Trophoblast cell (in vitro differentiated cells and primary cell): ENCODE results near the gene GALNTL6.

ENCODE experiments used
- DNase-seq, 2 donors: peaks; one replicate each; pipeline ENCODE4 v3.0.0-alpha.2; 2016
- H2AFZ ChIP-seq: 2 replicates; pipeline ENCODE4 v1.6.1; 2013; ENCODE audit warnings: low read length, moderate library complexity, mild to moderate bottlenecking; ENCODE audit not compliant: insufficient read depth, poor library complexity
- H2AK5ac ChIP-seq: 2 replicates; pipeline ENCODE4 v1.6.1; 2013; ENCODE audit warnings: mild to moderate bottlenecking, low read length
- H2BK120ac ChIP-seq: 2 replicates; pipeline ENCODE4 v1.6.1; 2013; ENCODE audit warnings: low read length, mild to moderate bottlenecking, moderate library complexity; ENCODE audit not compliant: insufficient read depth, poor library complexity
- H2BK12ac ChIP-seq: 2 replicates; pipeline ENCODE4 v1.6.1; 2013; ENCODE audit warnings: mild to moderate bottlenecking, low read length, moderate library complexity
- H2BK5ac ChIP-seq: 2 replicates; pipeline ENCODE4 v1.6.1; 2013; ENCODE audit warnings: low read length, low read depth, moderate library complexity, mild to moderate bottlenecking; ENCODE audit not compliant: poor library complexity
- H3K14ac ChIP-seq: 2 replicates; pipeline ENCODE4 v1.6.1; 2013; ENCODE audit warnings: mild to moderate bottlenecking, low read length
- H3K18ac ChIP-seq: 2 replicates; pipeline ENCODE4 v1.6.1; 2013; ENCODE audit warnings: mild to moderate bottlenecking, low read length
- H3K23ac ChIP-seq: 2 replicates; pipeline ENCODE4 v1.6.1; 2013; ENCODE audit warnings: low read length
- H3K27ac ChIP-seq: 2 replicates; pipeline ENCODE4 v1.5.1; 2013; ENCODE audit warnings: low read depth, mild to moderate bottlenecking, inconsistent platforms, low read length, moderate library complexity
- H3K27me3 ChIP-seq: 2 replicates; pipeline ENCODE4 v1.6.1; 2013; ENCODE audit warnings: inconsistent platforms, mild to moderate bottlenecking, low read length, moderate library complexity; ENCODE audit not compliant: insufficient read depth
- H3K36me3 ChIP-seq, 2 experiments: 1 replicate in 1 of 2; 2 replicates in 1 of 2; pipeline ENCODE4 v1.6.1; 2013; ENCODE audit warnings: low read length in 2 of 2, mild to moderate bottlenecking in 2 of 2, moderate library complexity in 1 of 2; ENCODE audit not compliant: insufficient read depth in 2 of 2, control insufficient read depth in 1 of 2
- H3K4ac ChIP-seq: 2 replicates; pipeline ENCODE4 v1.6.1; 2013; ENCODE audit warnings: low read depth, mild to moderate bottlenecking, low read length, moderate library complexity
- H3K4me1 ChIP-seq, 2 experiments: 1 replicate in 1 of 2; 2 replicates in 1 of 2; pipeline ENCODE4 v1.6.1; 2013; ENCODE audit warnings: low read length in 2 of 2, mild to moderate bottlenecking in 2 of 2, moderate library complexity in 1 of 2; ENCODE audit not compliant: insufficient read depth in 2 of 2, control insufficient read depth in 1 of 2
- H3K4me2 ChIP-seq: 2 replicates; pipeline ENCODE4 v1.6.1; 2013; ENCODE audit warnings: inconsistent platforms, mild to moderate bottlenecking, low read length, moderate library complexity
- H3K4me3 ChIP-seq: 2 replicates; pipeline ENCODE4 v1.5.1; 2013; ENCODE audit warnings: mild to moderate bottlenecking, low read depth, low read length, inconsistent platforms
- H3K79me1 ChIP-seq: one replicate; pipeline ENCODE4 v1.6.1; 2013; ENCODE audit warnings: low read length
- H3K79me2 ChIP-seq: 2 replicates; pipeline ENCODE4 v1.6.1; 2013; ENCODE audit warnings: low read length, mild to moderate bottlenecking; ENCODE audit not compliant: control insufficient read depth, insufficient read depth, poor library complexity
- H3K9ac ChIP-seq: 2 replicates; pipeline ENCODE4 v1.6.1; 2013; ENCODE audit warnings: mild to moderate bottlenecking, low read length
- H3K9me3 ChIP-seq: 2 replicates; pipeline ENCODE4 v1.6.1; 2013; ENCODE audit warnings: low read depth, mild to moderate bottlenecking, control low read depth, inconsistent platforms, low read length; ENCODE audit not compliant: insufficient read depth
- H4K12ac ChIP-seq: 2 replicates; pipeline ENCODE4 v1.6.1; 2013; ENCODE audit warnings: low read depth, mild to moderate bottlenecking, low read length, moderate library complexity
- H4K8ac ChIP-seq: 2 replicates; pipeline ENCODE4 v1.6.1; 2013; ENCODE audit warnings: low read depth, mild to moderate bottlenecking, low read length, moderate library complexity
- H4K91ac ChIP-seq: one replicate; pipeline ENCODE4 v1.6.1; 2013; ENCODE audit warnings: low read depth, mild to moderate bottlenecking, low read length, moderate library complexity
- WGBS: extraction: QIAGEN DNeasy Blood & Tissue Kit; methylation state at CpG from one replicate; pipeline ENCODE4 v1.1.7; 2013; ENCODE audit warnings: missing lambda C conversion rate; ENCODE audit not compliant: insufficient read length, insufficient coverage; ENCODE audit errors: extremely low coverage; 5-methylcytosine and 5-hydroxymethylcytosine counted together

The GALNTL6 gene

GRCh38 chr4:172680691-172681090, 867.5 kb downstream of the GALNTL6 start:
- Histone ChIP-seq H3K27ac (no peak overlapping the region), H3K9me3 (no peaks in the 10 kb centered on the region), H2AK5ac (no peak overlapping the region), H3K18ac (no peak overlapping the region), H3K79me1 (no peaks in the 10 kb centered on the region), H2BK12ac (no peak overlapping the region), H3K4me1 (no peaks in the 10 kb centered on the region), H3K79me2 (peaks cover 1% of the 10 kb centered on the region), H3K4ac (no peak overlapping the region), H3K36me3 (no peaks in the 10 kb centered on the region), H3K27me3 (no peaks in the 10 kb centered on the region), H2BK5ac (no peak overlapping the region), H4K91ac (no peak overlapping the region), H2AFZ (no peak overlapping the region), H3K4me3 (no peak overlapping the region), H3K23ac (no peak overlapping the region), H2BK120ac (no peak overlapping the region), H4K8ac (no peak overlapping the region), H3K14ac (no peak overlapping the region), H3K9ac (no peak overlapping the region), H4K12ac (no peak overlapping the region), H3K4me2 (no peak overlapping the region)
- no peak for DNase-seq

GRCh38 chr4:172683021-172683420, 869.8 kb downstream of the GALNTL6 start:
- Histone ChIP-seq H3K4ac (no peak overlapping the region), H3K79me2 (peaks cover 1% of the 10 kb centered on the region), H4K91ac (no peak overlapping the region), H3K23ac (no peak overlapping the region), H3K4me1 (no peaks in the 10 kb centered on the region), H3K9me3 (peaks cover 2% of the 10 kb centered on the region), H3K14ac (no peak overlapping the region), H4K12ac (no peak overlapping the region), H3K36me3 (no peaks in the 10 kb centered on the region), H3K79me1 (no peaks in the 10 kb centered on the region), H3K4me3 (no peak overlapping the region), H3K18ac (no peak overlapping the region), H2BK12ac (no peak overlapping the region), H2AFZ (no peak overlapping the region), H3K4me2 (no peak overlapping the region), H2BK120ac (no peak overlapping the region), H3K27ac (no peak overlapping the region), H3K9ac (no peak overlapping the region), H2BK5ac (no peak overlapping the region), H3K27me3 (no peaks in the 10 kb centered on the region), H4K8ac (no peak overlapping the region), H2AK5ac (no peak overlapping the region)
- WGBS = no CpG with 5 or more reads among the region's 3 CpGs
- peak in 1 of 2 donors; percentile 62 for DNase-seq

- H2AK5ac ChIP-seq = no peak overlapping the region
- H3K79me2 ChIP-seq = peaks cover 1% of the 10 kb centered on the region
- no peaks in the 10 kb centered on the region for H3K36me3 ChIP-seq
- H3K4me1 ChIP-seq = no peaks in the 10 kb centered on the region
- H2BK12ac ChIP-seq = no peak overlapping the region
- H3K27me3 ChIP-seq = no peaks in the 10 kb centered on the region
- WGBS = no CpG with 5 or more reads among the region's 2 CpGs
- H3K4me3 ChIP-seq = no peak overlapping the region
- no peak overlapping the region for H3K14ac ChIP-seq
- H3K23ac ChIP-seq = no peak overlapping the region
- no peak overlapping the region for H3K4ac ChIP-seq
- no peak overlapping the region for H3K4me2 ChIP-seq
- no peak overlapping the region for H4K8ac ChIP-seq
- H3K27ac ChIP-seq = no peak overlapping the region
- H3K9ac ChIP-seq = no peak overlapping the region
- H3K79me1 ChIP-seq = no peaks in the 10 kb centered on the region
- no peak overlapping the region for H2BK5ac ChIP-seq
- DNase-seq = no peak
- H2AFZ ChIP-seq = no peak overlapping the region
- H4K91ac ChIP-seq = no peak overlapping the region
- H4K12ac ChIP-seq = no peak overlapping the region
- H3K18ac ChIP-seq = no peak overlapping the region
- no peak overlapping the region for H2BK120ac ChIP-seq
- H3K9me3 ChIP-seq = peaks cover 2% of the 10 kb centered on the region
Observed at GRCh38 chr4:172686021-172686420, 872.8 kb downstream of the GALNTL6 start.

GRCh38 chr4:172688534-172688933, 875.3 kb downstream of the GALNTL6 start:
- H4K8ac ChIP-seq = no peak overlapping the region
- no peak overlapping the region for H3K18ac ChIP-seq
- no peak overlapping the region for H2BK120ac ChIP-seq
- H3K27me3 ChIP-seq = no peaks in the 10 kb centered on the region
- no peak overlapping the region for H3K4ac ChIP-seq
- H2BK5ac ChIP-seq = no peak overlapping the region
- no peaks in the 10 kb centered on the region for H3K36me3 ChIP-seq
- no CpG with 5 or more reads among the region's 1 CpG for WGBS
- no peak overlapping the region for H3K14ac ChIP-seq
- no peak overlapping the region for H2AK5ac ChIP-seq
- H2AFZ ChIP-seq = no peak overlapping the region
- H3K9me3 ChIP-seq = peaks cover 2% of the 10 kb centered on the region
- H3K23ac ChIP-seq = no peak overlapping the region
- no peak overlapping the region for H3K9ac ChIP-seq
- H2BK12ac ChIP-seq = no peak overlapping the region
- H3K79me2 ChIP-seq = no peaks in the 10 kb centered on the region
- H3K4me2 ChIP-seq = no peak overlapping the region
- no peak overlapping the region for H4K12ac ChIP-seq
- H3K4me3 ChIP-seq = no peak overlapping the region
- H3K27ac ChIP-seq = no peak overlapping the region
- H3K4me1 ChIP-seq = no peaks in the 10 kb centered on the region
- DNase-seq = no peak
- H4K91ac ChIP-seq = no peak overlapping the region
- H3K79me1 ChIP-seq = no peaks in the 10 kb centered on the region

GRCh38 chr4:172691552-172691951, 878.3 kb downstream of the GALNTL6 start:
- Histone ChIP-seq H2BK5ac (no peak overlapping the region), H3K14ac (no peak overlapping the region), H3K36me3 (no peaks in the 10 kb centered on the region), H2BK120ac (no peak overlapping the region), H3K4me2 (no peak overlapping the region), H4K91ac (no peak overlapping the region), H3K9ac (no peak overlapping the region), H3K79me2 (no peaks in the 10 kb centered on the region), H3K27me3 (no peaks in the 10 kb centered on the region), H3K23ac (no peak overlapping the region), H3K79me1 (no peaks in the 10 kb centered on the region), H4K12ac (no peak overlapping the region), H2AK5ac (no peak overlapping the region), H3K4me1 (no peaks in the 10 kb centered on the region), H3K4me3 (no peak overlapping the region), H3K18ac (no peak overlapping the region), H3K27ac (no peak overlapping the region), H2BK12ac (no peak overlapping the region), H3K9me3 (no peaks in the 10 kb centered on the region), H3K4ac (no peak overlapping the region), H2AFZ (no peak overlapping the region), H4K8ac (no peak overlapping the region)
- no peak for DNase-seq
